ENCODE data around the gene KCNK16.
"Not testable (repeated sequence)": the region's sequence is repeated elsewhere in the genome, so short reads cannot be mapped to it uniquely, and the experiment has no call there.

DNA sequence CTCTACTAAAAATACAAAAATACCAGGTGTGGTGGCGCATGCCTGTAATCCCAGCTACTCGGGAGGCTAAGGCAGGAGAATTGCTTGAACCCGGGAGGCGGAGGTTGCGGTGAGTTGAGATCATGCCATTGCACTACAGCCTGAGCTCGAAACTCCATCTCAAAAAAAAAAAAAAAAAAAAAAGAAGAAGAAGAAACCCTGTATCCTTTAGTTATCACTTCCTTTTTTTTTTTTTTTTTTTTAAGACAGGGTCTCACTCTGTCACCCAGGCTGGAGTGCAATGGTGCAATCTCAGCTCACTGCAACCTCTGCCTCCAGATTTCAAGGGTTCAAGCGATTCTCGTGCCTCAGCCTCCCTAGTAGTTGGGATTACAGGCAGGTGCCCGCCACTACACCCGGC, 35.9 kb downstream of the KCNK16 start:
- TF ChIP-seq, protein P1, sequence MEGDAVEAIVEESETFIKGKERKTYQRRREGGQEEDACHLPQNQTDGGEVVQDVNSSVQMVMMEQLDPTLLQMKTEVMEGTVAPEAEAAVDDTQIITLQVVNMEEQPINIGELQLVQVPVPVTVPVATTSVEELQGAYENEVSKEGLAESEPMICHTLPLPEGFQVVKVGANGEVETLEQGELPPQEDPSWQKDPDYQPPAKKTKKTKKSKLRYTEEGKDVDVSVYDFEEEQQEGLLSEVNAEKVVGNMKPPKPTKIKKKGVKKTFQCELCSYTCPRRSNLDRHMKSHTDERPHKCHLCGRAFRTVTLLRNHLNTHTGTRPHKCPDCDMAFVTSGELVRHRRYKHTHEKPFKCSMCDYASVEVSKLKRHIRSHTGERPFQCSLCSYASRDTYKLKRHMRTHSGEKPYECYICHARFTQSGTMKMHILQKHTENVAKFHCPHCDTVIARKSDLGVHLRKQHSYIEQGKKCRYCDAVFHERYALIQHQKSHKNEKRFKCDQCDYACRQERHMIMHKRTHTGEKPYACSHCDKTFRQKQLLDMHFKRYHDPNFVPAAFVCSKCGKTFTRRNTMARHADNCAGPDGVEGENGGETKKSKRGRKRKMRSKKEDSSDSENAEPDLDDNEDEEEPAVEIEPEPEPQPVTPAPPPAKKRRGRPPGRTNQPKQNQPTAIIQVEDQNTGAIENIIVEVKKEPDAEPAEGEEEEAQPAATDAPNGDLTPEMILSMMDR (IDR thresholded peaks at IDR 0.05) = not testable (repeated sequence)
- TF ChIP-seq POLR2A, EP300 (IDR thresholded peaks at IDR 0.05): not testable (repeated sequence)

Data from gastroesophageal sphincter (tissue), 3 donors.